ENCODE measurements around the gene METTL8.
"Not testable (repeated sequence)": the region's sequence is repeated elsewhere in the genome, so short reads cannot be mapped to it uniquely, and the experiment has no call there.

The METTL8 gene

DNA sequence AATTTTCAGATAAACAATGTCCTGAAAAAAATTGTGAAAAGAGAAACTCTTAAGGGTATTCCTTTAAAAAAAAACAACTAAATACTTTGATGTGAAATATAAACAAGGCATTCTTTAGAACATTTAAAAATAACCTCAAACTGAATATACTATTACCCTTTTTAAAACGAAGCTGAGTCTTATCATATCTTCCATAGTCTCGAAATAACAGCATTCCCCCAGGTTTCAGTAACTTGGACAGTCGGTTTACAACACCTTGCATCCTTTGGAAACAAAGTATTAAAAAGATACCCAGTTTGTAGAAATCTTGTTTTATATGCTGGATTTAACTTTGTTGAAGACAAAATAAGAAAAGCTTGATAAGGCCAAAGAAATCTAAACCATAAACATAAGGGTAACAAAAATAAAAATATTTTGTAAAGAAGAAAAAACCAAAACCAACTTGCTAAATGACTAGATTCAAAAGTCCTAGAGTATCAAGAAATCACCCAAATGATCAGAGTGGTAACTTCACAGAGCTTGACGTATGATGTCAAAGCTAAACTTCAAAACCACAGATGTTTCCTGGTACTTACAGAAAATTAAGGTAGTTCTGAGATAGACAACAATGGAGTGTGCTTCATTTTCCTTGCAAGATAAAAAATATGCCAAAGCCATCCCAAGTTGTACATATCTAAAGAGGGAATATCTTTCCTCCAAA, 107.8 kb downstream of the METTL8 start:
- no peak for DNase-seq
- no peak for TF ChIP-seq GATA1 (IDR thresholded peaks at IDR 0.05; ENCODE audit: low read depth, low read length)
- TF ChIP-seq POLR2A (IDR thresholded peaks at IDR 0.05; ENCODE audit: low read length): no peak

DNA sequence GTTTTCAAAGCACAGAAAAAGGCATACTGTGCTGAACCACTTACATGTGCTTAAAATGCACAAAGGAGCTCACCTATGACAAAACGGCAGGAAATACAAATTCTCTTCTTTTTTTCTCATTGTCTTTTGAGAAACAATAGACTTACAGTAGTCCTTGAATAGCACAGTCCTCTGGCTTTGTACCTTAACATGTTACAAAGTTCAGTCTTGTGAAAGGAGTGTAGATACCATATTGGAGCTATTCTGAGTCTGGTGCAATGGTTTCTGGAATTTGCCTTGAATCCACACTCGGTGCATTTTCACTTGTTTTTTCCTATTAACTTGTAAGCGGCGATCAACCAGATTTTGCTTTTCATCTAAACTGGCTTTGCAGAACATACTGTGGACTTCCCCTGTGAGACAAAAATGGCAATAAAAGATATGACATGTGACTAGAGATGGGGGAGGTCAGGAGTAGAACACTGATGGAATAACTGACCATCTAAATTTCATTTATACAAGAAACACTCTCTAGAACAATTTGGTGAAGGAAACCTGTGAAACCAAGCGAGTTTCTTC, 109.7 kb downstream of the METTL8 start:
- no peak for DNase-seq
- TF ChIP-seq POLR2A (IDR thresholded peaks at IDR 0.05; ENCODE audit: low read length): no peak
- no peak for TF ChIP-seq GATA1 (IDR thresholded peaks at IDR 0.05; ENCODE audit: low read depth, low read length)

DNA sequence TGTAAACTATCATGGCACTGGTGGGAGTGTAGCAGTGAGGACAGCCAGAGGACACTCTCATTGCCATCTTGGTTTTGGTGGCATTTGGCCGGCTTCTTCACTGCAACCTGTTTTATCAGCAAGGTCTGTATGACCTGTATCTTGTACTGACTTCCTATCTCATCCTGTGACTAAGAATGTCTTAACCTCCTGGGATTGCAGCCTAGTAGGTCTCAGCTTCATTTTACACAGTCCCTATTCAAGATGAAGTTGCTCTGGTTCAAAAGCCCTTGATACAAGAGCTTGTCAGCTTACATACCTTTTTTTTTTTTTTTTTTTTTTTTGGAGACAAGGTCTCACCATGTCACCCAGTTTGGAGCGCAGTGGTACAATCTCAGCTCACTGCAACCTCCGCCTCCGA, 110.9 kb downstream of the METTL8 start:
- TF ChIP-seq GATA1 (IDR thresholded peaks at IDR 0.05; ENCODE audit: low read depth, low read length) (no peak), POLR2A (IDR thresholded peaks at IDR 0.05; ENCODE audit: low read length) (no peak)
- DNase-seq: no peak

DNA sequence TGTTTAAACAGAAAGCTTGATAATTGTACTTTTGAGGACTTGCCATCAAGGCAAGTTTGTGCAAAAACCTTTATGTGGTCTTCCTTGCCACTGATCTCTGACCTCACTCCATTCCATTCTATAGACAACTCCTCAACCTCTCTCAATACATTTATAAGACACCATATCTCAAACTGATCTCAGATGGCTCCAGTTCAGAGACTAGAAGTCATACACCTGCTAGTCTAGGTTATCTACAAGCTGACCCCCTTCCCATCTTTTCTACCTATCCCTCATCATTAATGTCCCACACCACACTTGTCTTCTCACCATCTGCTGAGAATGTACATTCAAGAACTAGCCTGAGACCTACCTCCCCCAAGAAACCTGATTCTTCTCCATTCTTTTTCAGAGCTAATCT, 113.1 kb downstream of the METTL8 start:
- no peak for TF ChIP-seq GATA1 (IDR thresholded peaks at IDR 0.05; ENCODE audit: low read depth, low read length)
- TF ChIP-seq POLR2A (IDR thresholded peaks at IDR 0.05; ENCODE audit: low read length): no peak
- DNase-seq: no peak

DNA sequence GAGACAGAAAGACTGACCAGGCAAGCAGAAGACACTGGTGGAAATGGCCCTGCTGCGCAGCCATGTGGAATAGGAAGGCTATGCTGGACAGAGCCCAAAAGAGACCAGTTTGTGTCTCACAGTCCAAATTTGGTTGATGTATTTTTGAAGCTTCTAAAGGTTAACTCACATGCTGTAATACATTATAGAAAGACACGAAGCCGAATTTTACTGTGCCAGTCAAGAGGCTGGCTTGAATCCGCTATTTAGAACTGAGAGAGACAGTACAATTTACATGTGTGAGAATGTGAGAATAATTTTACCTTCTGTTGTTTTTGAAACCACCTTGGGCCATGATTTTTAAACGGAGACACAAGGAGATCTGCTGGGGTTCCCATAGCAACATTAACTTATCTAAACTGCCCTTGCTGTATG, 113.6 kb downstream of the METTL8 start:
- TF ChIP-seq POLR2A (IDR thresholded peaks at IDR 0.05; ENCODE audit: low read length) (no peak), GATA1 (IDR thresholded peaks at IDR 0.05; ENCODE audit: low read depth, low read length) (no peak)
- DNase-seq: no peak

DNA sequence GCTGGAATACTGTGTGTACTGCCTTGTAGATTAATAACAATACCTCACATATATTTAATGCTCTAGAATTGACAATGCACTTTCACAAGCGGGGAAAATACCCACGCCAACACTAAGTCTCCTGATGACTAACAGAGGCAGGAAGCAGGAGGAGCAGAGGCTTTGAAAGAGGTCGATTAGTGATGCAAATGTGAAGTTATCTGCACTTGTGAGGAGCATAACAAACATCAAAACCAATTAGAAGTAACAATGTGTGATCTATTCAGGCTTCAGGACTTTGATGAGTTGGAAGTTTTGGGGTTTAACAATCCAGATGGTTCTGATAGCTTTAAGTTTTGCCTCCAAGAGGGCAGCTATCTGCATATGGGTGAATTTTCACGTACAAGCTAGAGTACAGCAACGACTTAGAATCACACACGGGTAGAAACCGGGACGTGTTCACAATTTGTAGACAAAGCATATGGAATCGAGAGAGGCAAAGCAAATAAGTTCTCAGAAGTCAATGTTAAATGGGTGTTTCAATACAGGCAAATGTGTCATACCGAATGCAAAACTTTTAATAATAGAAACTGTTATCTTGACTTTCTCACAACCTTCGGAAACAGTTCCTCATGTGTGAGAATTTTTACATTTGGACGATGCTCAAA, 114.5 kb downstream of the METTL8 start:
- TF ChIP-seq GATA1 (IDR thresholded peaks at IDR 0.05; ENCODE audit: low read depth, low read length): no peak
- no peak for TF ChIP-seq POLR2A (IDR thresholded peaks at IDR 0.05; ENCODE audit: low read length)
- no peak for DNase-seq

DNA sequence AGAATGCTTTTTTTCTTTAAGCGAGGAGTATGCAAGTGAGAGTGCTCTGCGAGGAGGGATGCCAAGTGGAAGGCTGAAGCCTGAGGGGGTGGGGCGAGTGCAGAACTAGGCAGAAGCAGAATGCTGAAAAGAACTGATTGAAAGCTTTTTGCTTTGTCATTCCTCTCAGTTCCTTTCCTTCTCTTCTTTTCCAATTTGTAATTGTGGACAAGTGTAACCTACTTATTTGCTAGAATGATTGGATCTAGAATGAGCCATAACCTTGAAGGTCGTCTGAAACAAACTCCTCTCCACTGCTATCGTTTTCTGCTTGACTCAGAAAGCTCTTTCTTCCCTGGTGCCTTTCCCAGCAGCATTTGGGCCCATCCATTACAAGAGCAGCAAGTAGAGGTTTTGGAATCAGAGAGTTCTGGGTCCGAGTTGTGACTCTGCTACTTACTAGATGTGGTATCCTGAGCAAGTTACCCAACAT, 115.3 kb downstream of the METTL8 start:
- TF ChIP-seq GATA1 (IDR thresholded peaks at IDR 0.05; ENCODE audit: low read depth, low read length): no peak
- no peak for TF ChIP-seq POLR2A (IDR thresholded peaks at IDR 0.05; ENCODE audit: low read length)
- DNase-seq: no peak

DNA sequence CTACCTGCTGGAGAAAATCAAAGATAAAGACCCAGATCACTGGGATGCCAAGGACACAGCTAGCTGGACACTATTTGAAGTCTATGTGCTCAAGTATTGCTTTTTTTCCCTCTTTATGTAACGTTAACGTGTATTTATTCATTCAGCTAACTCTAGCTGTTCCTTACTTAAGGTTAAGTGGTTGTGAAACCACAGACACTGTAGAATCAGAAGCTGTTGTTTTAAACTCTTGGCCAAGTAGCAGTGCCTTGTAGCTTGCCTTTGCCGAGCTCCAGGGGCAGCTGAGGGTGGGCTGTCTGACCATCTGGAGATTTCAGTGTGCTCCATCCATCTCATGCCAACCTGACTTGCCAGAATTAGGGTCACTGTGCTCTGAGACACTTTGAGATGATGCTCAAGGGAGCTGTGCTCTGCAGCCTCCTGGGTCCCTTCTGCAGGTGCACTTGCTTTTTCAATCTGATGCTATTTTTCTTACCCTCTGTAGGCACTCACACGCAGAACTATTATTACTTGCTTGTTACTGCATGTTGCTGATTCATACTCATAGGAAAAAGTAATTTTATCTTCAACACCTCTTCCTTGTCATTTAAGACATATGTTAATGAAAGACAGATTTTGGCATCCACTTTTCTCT, 116.2 kb downstream of the METTL8 start:
- TF ChIP-seq GATA1 (IDR thresholded peaks at IDR 0.05; ENCODE audit: low read depth, low read length): no peak
- no peak for TF ChIP-seq POLR2A (IDR thresholded peaks at IDR 0.05; ENCODE audit: low read length)
- DNase-seq: no peak

DNA sequence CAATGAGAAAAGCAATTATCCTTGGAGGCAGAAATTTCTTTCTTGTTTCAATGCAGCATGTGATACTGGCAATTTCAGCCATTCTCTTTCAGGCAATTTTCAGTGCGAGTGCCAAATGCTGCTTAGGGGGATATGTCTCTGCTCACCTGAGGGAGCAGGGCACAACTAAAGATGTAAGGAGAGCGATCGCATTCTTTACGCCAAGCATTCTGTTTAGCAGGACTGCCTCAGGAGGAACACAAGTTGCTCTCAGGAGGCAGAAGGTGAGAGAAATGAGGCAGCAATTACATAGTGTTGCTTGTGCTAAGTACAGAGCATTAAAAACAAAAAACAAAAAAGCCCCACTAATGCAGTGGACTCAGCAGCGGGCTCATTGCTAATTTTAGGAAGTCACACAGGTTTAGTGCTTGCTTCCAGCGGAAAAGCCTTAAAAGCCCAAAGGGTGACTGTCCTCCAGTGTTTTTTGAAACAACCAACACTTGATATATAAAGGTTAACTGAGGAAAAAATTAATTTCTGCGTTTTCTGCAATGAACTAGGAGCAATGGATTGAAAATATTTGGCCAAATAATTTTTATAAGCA, 116.9 kb downstream of the METTL8 start:
- no peak for TF ChIP-seq POLR2A (IDR thresholded peaks at IDR 0.05; ENCODE audit: low read length)
- TF ChIP-seq GATA1 (IDR thresholded peaks at IDR 0.05; ENCODE audit: low read depth, low read length): no peak
- no peak for DNase-seq

DNA sequence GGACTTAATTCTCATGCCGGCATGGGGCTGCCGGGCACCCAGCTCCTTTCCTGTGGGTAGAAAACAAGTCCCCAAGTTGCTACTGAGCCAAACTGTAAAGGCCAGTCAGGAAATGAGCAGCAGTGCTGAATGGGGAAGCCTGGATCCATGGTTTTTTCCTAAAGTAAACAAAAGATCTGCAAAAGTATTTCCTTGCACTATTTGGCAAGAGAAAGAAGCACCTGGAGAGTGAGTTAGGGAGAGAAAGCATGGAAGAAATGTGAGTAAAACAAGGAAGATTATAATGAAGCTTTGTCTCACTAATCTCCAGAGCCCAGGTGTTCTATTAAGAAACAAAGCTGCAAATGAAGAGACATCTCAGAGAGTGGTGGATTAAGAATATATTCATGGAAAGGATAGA, 117.6 kb downstream of the METTL8 start:
- TF ChIP-seq POLR2A (IDR thresholded peaks at IDR 0.05; ENCODE audit: low read length) (no peak), GATA1 (IDR thresholded peaks at IDR 0.05; ENCODE audit: low read depth, low read length) (no peak)
- DNase-seq: no peak

DNA sequence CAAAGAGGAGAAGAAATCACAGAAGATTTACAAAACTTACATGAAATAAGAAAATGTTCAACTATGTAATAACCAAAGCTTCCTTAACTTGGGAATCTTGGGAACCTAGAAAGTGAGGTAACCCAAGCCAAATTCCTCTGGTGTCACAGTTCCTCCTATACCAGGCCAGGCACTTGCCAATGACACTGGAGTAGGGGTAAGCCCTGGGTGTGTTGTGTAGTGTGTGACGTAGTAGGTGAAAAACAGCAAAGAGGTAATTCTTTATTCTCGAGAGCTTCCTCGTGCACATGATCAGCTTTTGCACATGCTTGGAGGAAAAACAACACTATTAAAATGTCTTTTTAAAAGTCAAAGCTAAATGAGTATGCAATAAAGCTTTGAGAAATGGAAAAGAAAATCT, 118.0 kb downstream of the METTL8 start:
- DNase-seq: no peak
- TF ChIP-seq POLR2A (IDR thresholded peaks at IDR 0.05; ENCODE audit: low read length) (no peak), GATA1 (IDR thresholded peaks at IDR 0.05; ENCODE audit: low read depth, low read length) (no peak)

DNA sequence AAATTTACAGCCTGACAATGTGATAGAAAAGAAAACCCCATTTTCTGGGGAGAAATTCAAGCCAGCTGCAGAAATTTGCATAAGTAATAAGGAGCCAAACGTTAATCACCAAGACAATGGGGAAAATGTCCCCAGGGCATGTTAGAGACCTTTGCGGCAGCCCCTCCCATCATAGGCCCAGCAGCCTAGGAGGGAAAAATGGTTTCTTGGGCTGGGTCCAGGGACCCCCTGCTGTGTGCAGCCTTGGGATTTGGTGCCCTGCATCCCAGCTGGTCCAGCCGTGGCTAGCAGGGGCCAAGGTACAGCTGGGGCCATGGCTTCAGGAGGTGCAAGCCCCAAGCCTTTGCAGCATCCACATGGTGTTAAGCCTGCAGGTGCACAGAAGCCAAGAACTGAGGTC, 121.6 kb downstream of the METTL8 start:
- not testable (repeated sequence) for DNase-seq

DNA sequence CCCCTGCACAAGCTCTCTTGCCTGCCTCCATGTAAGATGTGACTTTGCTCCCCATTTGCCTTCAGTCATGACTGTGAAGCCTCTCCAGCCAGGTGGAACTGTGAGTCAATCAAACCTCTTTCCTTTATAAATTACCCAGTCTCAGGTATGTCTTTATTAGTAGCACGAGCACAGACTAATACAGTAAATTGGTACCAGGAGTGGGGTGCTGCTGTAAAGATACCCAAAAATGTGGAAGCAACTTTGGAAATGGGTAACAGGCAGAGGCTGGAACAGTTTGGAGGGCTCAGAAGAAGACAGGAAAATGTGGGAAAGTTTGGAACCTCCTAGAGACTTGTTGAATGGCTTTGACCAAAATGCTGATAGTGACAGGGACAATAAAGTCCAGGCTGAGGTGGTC, 122.2 kb downstream of the METTL8 start:
- DNase-seq: not testable (repeated sequence)

DNA sequence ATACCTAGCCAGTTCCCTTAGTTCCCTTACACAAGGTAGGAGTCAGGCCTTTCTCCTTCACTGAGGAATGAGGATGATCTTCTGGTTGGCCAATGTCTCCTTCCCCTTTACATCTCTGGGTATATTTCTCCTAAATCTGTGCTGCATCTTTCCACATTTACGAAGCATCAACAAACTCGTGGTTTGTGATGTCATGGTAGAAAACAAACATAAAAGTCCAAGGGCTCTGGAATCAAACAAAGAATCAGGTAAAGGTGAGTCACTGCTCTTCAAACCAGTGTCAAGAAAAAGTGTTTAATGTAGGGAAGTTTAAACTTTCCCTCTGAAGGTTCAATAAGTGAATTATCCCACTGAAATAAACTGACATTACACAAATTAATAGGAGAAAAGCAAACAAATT, 122.9 kb downstream of the METTL8 start:
- no peak for DNase-seq
- TF ChIP-seq POLR2A (IDR thresholded peaks at IDR 0.05; ENCODE audit: low read length) (no peak), GATA1 (IDR thresholded peaks at IDR 0.05; ENCODE audit: low read depth, low read length) (no peak)

Measured in erythroblast (primary cell).